ENCODE measurements around the gene TRMT6. TPM values are rescaled to one million over a fixed set of nuclear protein-coding genes. Genes with fewer than 3 reads are reported as not detected.

The TRMT6 gene
- total RNA-seq = 13.2 TPM
- long read RNA-seq, transcript TRMT6-201 (11 exons, 2,327 nt) = major isoform, 6 of 24 reads
- long read RNA-seq, partial matches to known transcripts = 12 of 24 reads
- long read RNA-seq, other reads (novel, unspliced or antisense) = 6 of 24 reads

- peak; percentile 99 for DNase-seq (ENCODE audit: low spot score)
These were observed at the start of gene TRMT6, which contains the start of gene MCM8 for GRCh38 chr20:5950271-5951031. Gene TRMT6 (minus strand): TSS chr20:5950533. CDS start chr20:5950405, 128 bp downstream. Gene MCM8 (plus strand): TSS chr20:5950652. CDS start chr20:5952016, 1,364 bp downstream.

- DNase-seq (ENCODE audit: low spot score) = no peak
These were observed 49.5 kb upstream of the TRMT6 start for GRCh38 chr20:5999783-6000182.

- DNase-seq (ENCODE audit: low spot score) = no peak
These were observed 46.4 kb upstream of the TRMT6 start for GRCh38 chr20:5996765-5997164.

- DNase-seq (ENCODE audit: low spot score) = no peak
These were observed 41.5 kb upstream of the TRMT6 start for GRCh38 chr20:5991623-5992441.

- no peak for DNase-seq (ENCODE audit: low spot score)
These were observed 40.6 kb upstream of the TRMT6 start for GRCh38 chr20:5990946-5991345.

- DNase-seq (ENCODE audit: low spot score) = no peak
These were observed 39.2 kb upstream of the TRMT6 start for GRCh38 chr20:5989539-5989938.

GRCh38 chr20:5987383-5987782, 37.0 kb upstream of the TRMT6 start:
- DNase-seq (ENCODE audit: low spot score) = no peak

GRCh38 chr20:5980720-5981538, 30.6 kb upstream of the TRMT6 start:
- no peak for DNase-seq (ENCODE audit: low spot score)

- DNase-seq (ENCODE audit: low spot score) = no peak
These were observed 29.5 kb upstream of the TRMT6 start for GRCh38 chr20:5979801-5980200.

- DNase-seq (ENCODE audit: low spot score) = no peak
These were observed 27.6 kb upstream of the TRMT6 start for GRCh38 chr20:5977975-5978374.

- DNase-seq (ENCODE audit: low spot score) = no peak
These were observed 26.9 kb upstream of the TRMT6 start for GRCh38 chr20:5977223-5977622.

GRCh38 chr20:5975778-5976177, 25.4 kb upstream of the TRMT6 start:
- no peak for DNase-seq (ENCODE audit: low spot score)

- no peak for DNase-seq (ENCODE audit: low spot score)
These were observed 24.2 kb upstream of the TRMT6 start for GRCh38 chr20:5974531-5974930.

- DNase-seq (ENCODE audit: low spot score) = no peak
These were observed 23.6 kb upstream of the TRMT6 start for GRCh38 chr20:5973971-5974370.

GRCh38 chr20:5973172-5973571, 22.8 kb upstream of the TRMT6 start:
- DNase-seq (ENCODE audit: low spot score) = no peak

- no peak for DNase-seq (ENCODE audit: low spot score)
These were observed 20.9 kb upstream of the TRMT6 start for GRCh38 chr20:5971203-5971602.

- DNase-seq (ENCODE audit: low spot score) = no peak
These were observed 20.0 kb upstream of the TRMT6 start for GRCh38 chr20:5970381-5970780.

- no peak for DNase-seq (ENCODE audit: low spot score)
These were observed 19.6 kb upstream of the TRMT6 start for GRCh38 chr20:5969940-5970339.

- DNase-seq (ENCODE audit: low spot score) = no peak
These were observed 19.1 kb upstream of the TRMT6 start for GRCh38 chr20:5969348-5969935.

- no peak for DNase-seq (ENCODE audit: low spot score)
These were observed 18.1 kb upstream of the TRMT6 start for GRCh38 chr20:5968462-5968861.

GRCh38 chr20:5967469-5967868, 17.1 kb upstream of the TRMT6 start:
- no peak for DNase-seq (ENCODE audit: low spot score)

Data from mesenteric fat pad (tissue), 1 donor.